Urothelium cell line (cell line): Measurements from ENCODE around the gene THSD7B.
"Not testable (repeated sequence)": the region's sequence is repeated elsewhere in the genome, so short reads cannot be mapped to it uniquely, and the experiment has no call there.

Source experiments
- DNase-seq: peaks from one replicate; pipeline ENCODE4 v3.0.0; 2011; ENCODE audit warnings: low spot score, mixed read lengths
- FAIRE-seq: peaks from 2 replicates; lab custom pipeline; 2011; peaks lifted over from hg19 to GRCh38; lab: Jason Lieb, UNC

The THSD7B gene

GRCh38 chr2:136932700-136933099 lies 167.4 kb downstream of the THSD7B start:
- peak; percentile 33 for DNase-seq

GRCh38 chr2:136935119-136935518 lies 169.8 kb downstream of the THSD7B start:
- no peak for DNase-seq
- no peak for FAIRE-seq

More at GRCh38 chr2:136932700-136933099, 167.4 kb downstream of the THSD7B start:
- no peak for FAIRE-seq

GRCh38 chr2:136956050-136956449 lies 190.7 kb downstream of the THSD7B start:
- no peak for FAIRE-seq
- DNase-seq = no peak

- DNase-seq (no peak), FAIRE-seq (no peak)
Observed at GRCh38 chr2:136957044-136957443, 191.7 kb downstream of the THSD7B start.

- DNase-seq = no peak
- FAIRE-seq = no peak
Observed at GRCh38 chr2:136962105-136962725, 196.9 kb downstream of the THSD7B start.

- FAIRE-seq (no peak), DNase-seq (no peak)
Observed at GRCh38 chr2:136966485-136966884, 201.1 kb downstream of the THSD7B start.

- FAIRE-seq (no peak), DNase-seq (no peak)
Observed at GRCh38 chr2:136980303-136980702, 215.0 kb downstream of the THSD7B start.

- not testable (repeated sequence) for DNase-seq
- FAIRE-seq = peak; percentile 20
Observed at GRCh38 chr2:136981689-136982088, 216.3 kb downstream of the THSD7B start.

- FAIRE-seq (no peak), DNase-seq (no peak)
Observed at GRCh38 chr2:136985044-136985443, 219.7 kb downstream of the THSD7B start.

GRCh38 chr2:136986605-136987221 lies 221.4 kb downstream of the THSD7B start:
- FAIRE-seq (no peak), DNase-seq (no peak)

- no peak for FAIRE-seq
Observed at GRCh38 chr2:136990316-136990715, 225.0 kb downstream of the THSD7B start.

GRCh38 chr2:136994793-136995192 lies 229.4 kb downstream of the THSD7B start:
- no peak for DNase-seq
- no peak for FAIRE-seq

More at GRCh38 chr2:136990316-136990715, 225.0 kb downstream of the THSD7B start:
- DNase-seq = no peak

- DNase-seq = no peak
Observed at GRCh38 chr2:136997557-136997956, 232.2 kb downstream of the THSD7B start.

GRCh38 chr2:137000811-137001210 lies 235.5 kb downstream of the THSD7B start:
- DNase-seq (no peak), FAIRE-seq (no peak)

More at GRCh38 chr2:136997557-136997956, 232.2 kb downstream of the THSD7B start:
- FAIRE-seq = no peak

GRCh38 chr2:137002896-137003295 lies 237.6 kb downstream of the THSD7B start:
- FAIRE-seq (no peak), DNase-seq (no peak)

- DNase-seq (no peak), FAIRE-seq (no peak)
Observed at GRCh38 chr2:137005210-137005609, 239.9 kb downstream of the THSD7B start.

GRCh38 chr2:137007938-137008337 lies 242.6 kb downstream of the THSD7B start:
- FAIRE-seq (no peak), DNase-seq (no peak)

GRCh38 chr2:137009953-137010352 lies 244.6 kb downstream of the THSD7B start:
- FAIRE-seq = peak; percentile 40
- no peak for DNase-seq

- DNase-seq (no peak), FAIRE-seq (no peak)
Observed at GRCh38 chr2:137020452-137021196, 255.3 kb downstream of the THSD7B start.

GRCh38 chr2:137021763-137022162 lies 256.4 kb downstream of the THSD7B start:
- DNase-seq (no peak), FAIRE-seq (no peak)

GRCh38 chr2:137023205-137023604 lies 257.9 kb downstream of the THSD7B start:
- FAIRE-seq (no peak), DNase-seq (no peak)

- FAIRE-seq (no peak), DNase-seq (no peak)
Observed at GRCh38 chr2:137031731-137032130, 266.4 kb downstream of the THSD7B start.
